ENCODE measurements around the gene USH2A.

USH2A gene

DNA sequence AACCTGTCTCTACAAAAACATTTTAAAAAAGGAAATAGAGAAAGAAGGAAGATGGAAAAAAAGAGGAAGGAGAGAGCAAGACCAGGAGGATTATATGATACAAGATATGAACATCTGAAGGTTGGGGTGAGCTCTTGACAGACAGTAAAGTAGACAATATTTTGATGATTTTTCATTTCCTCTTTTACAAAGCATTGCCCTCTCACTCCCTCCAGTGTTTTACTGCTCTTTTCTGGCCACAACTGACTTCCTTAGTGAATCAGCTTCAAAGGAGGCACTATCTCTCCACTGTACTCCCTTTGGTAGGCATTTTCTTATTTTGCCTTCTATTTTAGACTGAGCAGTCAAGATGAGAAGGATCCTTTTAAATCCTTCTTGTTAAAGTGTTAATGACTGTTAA is 559.5 kb downstream of the USH2A start:
- Histone ChIP-seq H3K27me3 (no peaks in the 10 kb centered on the region), H3K4me3 (no peak overlapping the region), H3K36me3 (no peaks in the 10 kb centered on the region), H3K9me3 (no peaks in the 10 kb centered on the region), H3K4me1 (no peaks in the 10 kb centered on the region), H3K27ac (no peak overlapping the region)
- no peak for DNase-seq
- intact Hi-C loops (cut with DNase I; ENCODE audit: low total_unique reads), result no loop called here
- TF ChIP-seq, protein P1, sequence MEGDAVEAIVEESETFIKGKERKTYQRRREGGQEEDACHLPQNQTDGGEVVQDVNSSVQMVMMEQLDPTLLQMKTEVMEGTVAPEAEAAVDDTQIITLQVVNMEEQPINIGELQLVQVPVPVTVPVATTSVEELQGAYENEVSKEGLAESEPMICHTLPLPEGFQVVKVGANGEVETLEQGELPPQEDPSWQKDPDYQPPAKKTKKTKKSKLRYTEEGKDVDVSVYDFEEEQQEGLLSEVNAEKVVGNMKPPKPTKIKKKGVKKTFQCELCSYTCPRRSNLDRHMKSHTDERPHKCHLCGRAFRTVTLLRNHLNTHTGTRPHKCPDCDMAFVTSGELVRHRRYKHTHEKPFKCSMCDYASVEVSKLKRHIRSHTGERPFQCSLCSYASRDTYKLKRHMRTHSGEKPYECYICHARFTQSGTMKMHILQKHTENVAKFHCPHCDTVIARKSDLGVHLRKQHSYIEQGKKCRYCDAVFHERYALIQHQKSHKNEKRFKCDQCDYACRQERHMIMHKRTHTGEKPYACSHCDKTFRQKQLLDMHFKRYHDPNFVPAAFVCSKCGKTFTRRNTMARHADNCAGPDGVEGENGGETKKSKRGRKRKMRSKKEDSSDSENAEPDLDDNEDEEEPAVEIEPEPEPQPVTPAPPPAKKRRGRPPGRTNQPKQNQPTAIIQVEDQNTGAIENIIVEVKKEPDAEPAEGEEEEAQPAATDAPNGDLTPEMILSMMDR (IDR thresholded peaks at IDR 0.05), result no peak

DNA sequence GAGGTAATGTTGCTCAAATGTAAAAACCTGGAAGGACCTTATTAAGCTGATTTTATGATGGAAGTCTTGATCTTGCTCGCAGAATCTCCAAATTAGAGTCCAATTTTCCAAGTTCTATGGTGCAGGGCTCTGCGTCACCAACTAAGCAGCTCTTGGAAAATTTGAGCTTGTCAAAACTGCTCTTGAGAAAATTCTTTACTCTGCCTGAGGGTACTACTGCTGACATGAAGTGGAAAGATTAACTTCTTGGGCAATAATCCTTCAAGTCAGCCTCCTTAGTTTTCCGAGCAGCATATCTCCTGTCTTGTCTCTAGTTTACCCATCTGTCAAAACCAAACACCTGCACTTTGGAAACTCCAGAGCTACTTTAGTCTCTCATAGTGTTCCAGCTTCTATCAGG is 562.4 kb downstream of the USH2A start:
- H3K27me3 ChIP-seq, result no peaks in the 10 kb centered on the region
- H3K27ac ChIP-seq, result no peak overlapping the region
- intact Hi-C loops (cut with DNase I; ENCODE audit: low total_unique reads), result no loop called here
- H3K36me3 ChIP-seq, result no peaks in the 10 kb centered on the region
- no peak overlapping the region for H3K4me3 ChIP-seq
- no peak for DNase-seq
- H3K9me3 ChIP-seq, result no peaks in the 10 kb centered on the region
- H3K4me1 ChIP-seq, result no peaks in the 10 kb centered on the region
- TF ChIP-seq, protein P1 (IDR thresholded peaks at IDR 0.05), result no peak

DNA sequence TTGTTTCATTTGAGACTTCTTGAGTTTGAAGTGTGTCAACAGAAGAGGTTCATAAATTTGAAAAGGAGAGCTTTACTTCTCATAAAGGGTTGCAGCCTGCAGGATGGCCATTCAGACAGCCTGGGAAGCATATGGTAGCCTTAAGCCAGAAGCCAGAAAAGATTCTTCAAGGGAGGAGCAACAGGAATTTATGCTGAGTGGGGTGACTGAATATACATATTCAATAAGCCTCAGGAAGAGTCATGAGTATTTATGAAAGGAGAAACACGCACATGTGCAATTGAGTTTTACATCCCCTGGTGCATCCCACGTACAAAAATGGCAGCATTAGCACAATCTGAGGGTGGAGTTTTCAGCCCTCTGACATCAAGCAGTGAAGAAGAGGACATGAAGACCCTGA is 565.9 kb downstream of the USH2A start:
- Histone ChIP-seq H3K27me3 (no peaks in the 10 kb centered on the region), H3K4me1 (no peaks in the 10 kb centered on the region), H3K36me3 (no peaks in the 10 kb centered on the region), H3K4me3 (no peak overlapping the region), H3K9me3 (peaks cover 0 to 22% (median 0%) of the 10 kb centered on the region in 3 donors), H3K27ac (no peak overlapping the region)
- intact Hi-C loops (cut with DNase I; ENCODE audit: low total_unique reads), result no loop called here
- no peak for DNase-seq
- TF ChIP-seq, protein P1 (IDR thresholded peaks at IDR 0.05), result no peak

GRCh38 chr1:215845234-215845891 is 577.9 kb downstream of the USH2A start:
- Histone ChIP-seq H3K27me3 (no peaks in the 10 kb centered on the region), H3K36me3 (no peaks in the 10 kb centered on the region), H3K4me3 (no peak overlapping the region), H3K4me1 (no peaks in the 10 kb centered on the region), H3K27ac (no peak overlapping the region), H3K9me3 (no peaks in the 10 kb centered on the region)
- DNase-seq, result no peak
- intact Hi-C loops (cut with DNase I; ENCODE audit: low total_unique reads), result no loop called here
- TF ChIP-seq, protein P1 (IDR thresholded peaks at IDR 0.05), result no peak

DNA sequence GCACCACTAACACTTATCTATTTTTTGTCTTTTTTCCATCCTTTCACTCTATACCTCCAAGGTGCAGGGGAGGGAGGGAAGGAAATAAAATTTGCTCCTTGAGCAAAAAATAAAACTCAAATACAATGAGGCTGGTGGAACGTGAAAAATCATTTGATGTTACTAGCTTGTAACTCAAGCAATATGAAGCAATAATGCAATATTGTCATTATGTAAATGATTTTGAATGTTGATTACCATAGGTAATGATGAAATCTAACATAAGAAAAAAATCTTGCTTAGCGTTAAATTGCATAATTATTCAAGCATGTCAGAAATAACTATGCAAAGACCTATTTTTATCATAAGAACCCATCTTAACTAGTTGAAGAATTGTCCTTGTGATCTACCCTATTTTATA is 578.5 kb downstream of the USH2A start:
- no peak for DNase-seq
- Histone ChIP-seq H3K4me1 (no peaks in the 10 kb centered on the region), H3K27me3 (no peaks in the 10 kb centered on the region), H3K27ac (no peak overlapping the region), H3K9me3 (no peaks in the 10 kb centered on the region), H3K4me3 (no peak overlapping the region), H3K36me3 (no peaks in the 10 kb centered on the region)
- TF ChIP-seq, protein P1 (IDR thresholded peaks at IDR 0.05), result no peak
- intact Hi-C loops (cut with DNase I; ENCODE audit: low total_unique reads), result no loop called here

DNA sequence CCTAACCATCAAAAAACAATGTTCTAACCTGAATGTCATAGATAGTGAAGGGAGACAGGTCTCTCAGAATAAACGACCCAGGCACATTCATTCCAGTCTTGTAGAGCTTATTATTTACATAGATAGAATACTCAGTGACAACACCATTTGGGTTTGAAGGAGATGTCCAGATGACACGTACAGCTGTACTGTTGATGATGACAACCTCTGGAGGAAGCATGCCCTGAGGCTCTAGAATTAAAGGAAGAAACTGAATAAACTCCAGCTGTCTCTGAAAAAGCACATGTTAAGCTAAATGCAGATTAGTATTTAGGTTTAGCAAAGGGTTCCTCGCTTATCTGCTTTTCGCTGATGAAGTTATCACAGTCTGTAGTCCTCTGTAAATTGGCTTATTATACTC is 579.0 kb downstream of the USH2A start:
- Histone ChIP-seq H3K36me3 (no peaks in the 10 kb centered on the region), H3K4me3 (no peak overlapping the region), H3K4me1 (no peaks in the 10 kb centered on the region), H3K27me3 (no peaks in the 10 kb centered on the region), H3K9me3 (no peaks in the 10 kb centered on the region), H3K27ac (no peak overlapping the region)
- no peak for DNase-seq
- TF ChIP-seq, protein P1 (IDR thresholded peaks at IDR 0.05), result no peak
- intact Hi-C loops (cut with DNase I; ENCODE audit: low total_unique reads), result no loop called here
